ENCODE results near the gene ZNF443. TPM values are rescaled to one million over a fixed set of nuclear protein-coding genes. Genes with fewer than 3 reads are reported as not detected.
"Not testable (repeated sequence)": the region's sequence is repeated elsewhere in the genome, so short reads cannot be mapped to it uniquely, and the experiment has no call there.

Gene ZNF443
- total and polyA plus RNA-seq, 2 donors (not counting 3 experiments of a cell fraction or from before 2014, with no cell fraction given): 0.65 to 3.4 TPM

DNA sequence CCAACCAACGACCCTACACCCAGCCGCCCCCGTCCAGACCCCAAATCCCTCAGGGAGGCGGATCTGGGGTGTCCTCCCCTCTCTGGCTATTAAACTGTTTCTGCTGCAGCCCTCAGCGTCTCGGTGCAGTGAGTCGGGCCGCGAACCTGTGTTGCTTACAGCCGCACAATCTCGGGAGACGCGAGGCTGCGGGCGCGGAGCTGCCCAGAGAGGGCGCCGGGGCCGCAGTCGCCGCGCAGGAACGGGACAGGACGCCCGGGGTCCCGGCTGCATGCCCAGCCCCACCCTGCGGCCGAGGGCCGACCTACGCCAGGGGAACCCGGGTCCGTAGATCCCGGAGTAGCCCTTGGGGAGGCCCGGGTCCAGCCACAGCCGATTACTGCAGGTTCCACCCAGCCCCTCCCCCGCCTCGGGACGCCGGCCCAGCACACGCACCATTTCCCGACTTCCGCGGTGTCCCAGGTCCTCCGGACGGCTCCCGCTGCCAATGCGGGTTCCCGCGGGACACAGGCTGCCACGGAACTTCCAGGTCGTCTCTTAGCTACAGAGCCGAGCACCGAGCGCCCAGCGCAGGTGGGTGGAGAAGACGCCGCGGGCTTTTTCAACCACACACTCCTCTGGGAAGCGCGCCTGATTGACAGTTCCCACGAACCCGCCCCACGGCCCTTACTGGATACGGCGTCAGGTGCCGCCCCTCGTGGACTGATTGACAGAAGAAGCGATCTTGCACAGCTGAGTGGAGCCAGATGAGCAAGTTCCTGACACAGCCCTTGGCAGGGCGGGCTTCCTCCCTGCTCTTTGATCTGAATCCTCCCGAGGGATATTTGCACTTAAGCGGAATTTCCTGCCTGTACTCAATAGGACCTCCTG is 40.0 kb downstream of the ZNF443 start, which contains the start of gene ZNF799:
Gene ZNF799, minus strand, starts transcription at position 639 of the 870 bp plus-strand sequence. Its CDS starts 201 bp downstream, at position 438.
- peaks cover 7% of the 10 kb centered on the region for H3K4me1 ChIP-seq (ENCODE audit: control insufficient read depth, extremely low read depth, insufficient read depth, low read length)
- peak within 1 kb of the TSS; percentile 86 for H3K4me2 ChIP-seq (ENCODE audit: insufficient read depth, low read length)
- no peaks in the 10 kb centered on the region for H3K9me3 ChIP-seq (replicated peaks; ENCODE audit: control insufficient read depth, insufficient read depth, low read length)
- dilution Hi-C loops (cut with MboI; ENCODE audit: extremely low pct_ligation_motif_present, low sequenced_read_pairs): no loop called here
- ChIA-PET CTCF (interaction anchor here (1.0 kb wide), 2 partner anchors 9 to 40 kb away, joined by 3 read pairs; partner anchors contain the start of gene ZNF443), POLR2A (no interaction called here)
- H3K27ac ChIP-seq (ENCODE audit: insufficient read depth, low read depth, low read length): peak within 1 kb of the TSS; percentile 49
- BruUV-seq (replicated peaks): no TSS peak
- H3K9ac ChIP-seq (replicated peaks; ENCODE audit: extremely low read depth, insufficient read depth, low read length): peak within 1 kb of the TSS; percentile 65
- DNase-seq (ENCODE audit: low read depth, low spot score) (peak; percentile 97), FAIRE-seq (peak; percentile 99)
- no peak for TF ChIP-seq POLR2A (IDR thresholded peaks at IDR 0.05; ENCODE audit: low read depth, low read length)
- TF ChIP-seq GATA2 (IDR thresholded peaks at IDR 0.05; ENCODE audit: insufficient read depth, insufficient read length, low read depth, low read length): no peak
- no peak for TF ChIP-seq JUN (IDR thresholded peaks at IDR 0.05; ENCODE audit: borderline replicate concordance, insufficient read depth, insufficient read length, low read depth)
- no peak for TF ChIP-seq FOS (IDR thresholded peaks at IDR 0.05; ENCODE audit: borderline replicate concordance, insufficient read depth, low read length)
- peak; percentile 31 for TF ChIP-seq POLR2AphosphoS5 (IDR thresholded peaks at IDR 0.05; ENCODE audit: insufficient read depth, low read depth, low read length)
- TF ChIP-seq, protein P1, sequence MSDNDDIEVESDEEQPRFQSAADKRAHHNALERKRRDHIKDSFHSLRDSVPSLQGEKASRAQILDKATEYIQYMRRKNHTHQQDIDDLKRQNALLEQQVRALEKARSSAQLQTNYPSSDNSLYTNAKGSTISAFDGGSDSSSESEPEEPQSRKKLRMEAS (IDR thresholded peaks at IDR 0.05; ENCODE audit: insufficient read depth, insufficient read length): peak; percentile 17
- no peak for TF ChIP-seq MYC (IDR thresholded peaks at IDR 0.05; ENCODE audit: low read depth, low read length)
- TF ChIP-seq, protein P2, sequence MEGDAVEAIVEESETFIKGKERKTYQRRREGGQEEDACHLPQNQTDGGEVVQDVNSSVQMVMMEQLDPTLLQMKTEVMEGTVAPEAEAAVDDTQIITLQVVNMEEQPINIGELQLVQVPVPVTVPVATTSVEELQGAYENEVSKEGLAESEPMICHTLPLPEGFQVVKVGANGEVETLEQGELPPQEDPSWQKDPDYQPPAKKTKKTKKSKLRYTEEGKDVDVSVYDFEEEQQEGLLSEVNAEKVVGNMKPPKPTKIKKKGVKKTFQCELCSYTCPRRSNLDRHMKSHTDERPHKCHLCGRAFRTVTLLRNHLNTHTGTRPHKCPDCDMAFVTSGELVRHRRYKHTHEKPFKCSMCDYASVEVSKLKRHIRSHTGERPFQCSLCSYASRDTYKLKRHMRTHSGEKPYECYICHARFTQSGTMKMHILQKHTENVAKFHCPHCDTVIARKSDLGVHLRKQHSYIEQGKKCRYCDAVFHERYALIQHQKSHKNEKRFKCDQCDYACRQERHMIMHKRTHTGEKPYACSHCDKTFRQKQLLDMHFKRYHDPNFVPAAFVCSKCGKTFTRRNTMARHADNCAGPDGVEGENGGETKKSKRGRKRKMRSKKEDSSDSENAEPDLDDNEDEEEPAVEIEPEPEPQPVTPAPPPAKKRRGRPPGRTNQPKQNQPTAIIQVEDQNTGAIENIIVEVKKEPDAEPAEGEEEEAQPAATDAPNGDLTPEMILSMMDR (IDR thresholded peaks at IDR 0.05; ENCODE audit: extremely low read depth in 1 of 2, insufficient read depth in 1 of 2, low read depth in 1 of 2, low read length in 2 of 2): peak in 1 of 2 donors; percentile 5
- TF ChIP-seq EZH2 (IDR thresholded peaks at IDR 0.05; ENCODE audit: borderline replicate concordance, low read depth, low read length, severe bottlenecking): no peak
- no peaks in the 10 kb centered on the region for H3K9me1 ChIP-seq (replicated peaks; ENCODE audit: control insufficient read depth, extremely low read depth, insufficient read depth, low read length)
- peak within 1 kb of the TSS; percentile 80 to 87 (median 81) for H3K4me3 ChIP-seq (replicated peaks in 1 of 3; ENCODE audit: insufficient read depth in 1 of 3, low read depth in 1 of 3, low read length in 3 of 3)
- H4K20me1 ChIP-seq (replicated peaks; ENCODE audit: control insufficient read depth, extremely low read depth, insufficient read depth, low read length): no peaks in the 10 kb centered on the region
- H2AFZ ChIP-seq (ENCODE audit: low read depth, low read length): peak within 1 kb of the TSS; percentile 96
- no peaks in the 10 kb centered on the region for H3K27me3 ChIP-seq (ENCODE audit: control insufficient read depth in 2 of 2, insufficient read depth in 2 of 2, low read length in 2 of 2)
- H3K36me3 ChIP-seq (ENCODE audit: control insufficient read depth in 2 of 2, extremely low read depth in 1 of 2, insufficient read depth in 2 of 2, low read length in 2 of 2): no peaks in the 10 kb centered on the region
- no peaks in the 10 kb centered on the region for H3K79me2 ChIP-seq (ENCODE audit: control insufficient read depth, insufficient read depth, low read length)
- intact Hi-C loops (cut with micrococcal nuclease): loop anchor here (1.0 to 2.0 kb wide), 3 partner anchors 36 to 83 kb away; partner anchors contain the start of genes ZNF442, ZNF443 and ZNF709

DNA sequence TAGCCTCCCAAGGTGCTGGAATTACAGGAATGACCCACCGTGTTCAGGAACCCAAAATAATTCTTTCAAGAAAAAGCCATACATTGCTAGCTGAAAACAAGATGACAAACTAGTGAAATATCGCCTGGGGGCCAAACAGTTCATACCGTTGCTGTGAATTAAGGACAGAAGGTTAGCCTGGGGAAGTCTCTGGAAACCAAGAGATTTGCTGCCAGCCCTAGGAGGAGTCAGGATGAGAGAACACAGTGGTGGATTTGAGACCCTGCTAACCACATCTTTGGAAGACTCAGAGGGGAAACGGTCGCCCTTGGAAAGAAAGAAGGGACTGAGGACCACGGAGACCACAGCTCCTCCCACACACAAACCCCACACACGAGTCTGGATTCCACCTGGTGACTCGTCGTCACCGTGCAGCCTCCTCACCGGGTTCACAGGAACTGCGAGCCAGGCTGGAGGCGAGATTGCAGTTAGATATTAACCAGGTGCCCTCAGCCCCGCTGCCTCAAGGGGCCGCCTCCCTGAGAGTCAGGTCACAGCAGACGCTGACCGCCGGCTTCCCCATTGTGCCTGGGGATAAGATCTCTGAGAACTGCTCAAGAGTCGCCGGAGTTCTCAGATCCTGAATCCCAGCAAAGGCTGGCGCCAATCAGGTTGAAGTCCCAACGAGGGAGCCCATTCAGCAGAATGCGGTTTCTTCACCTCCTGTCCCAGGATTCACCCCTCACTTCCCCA is 40.8 kb downstream of the ZNF443 start:
- FAIRE-seq; POLR2A ChIA-PET; H3K4me1 ChIP-seq (ENCODE audit: control insufficient read depth, extremely low read depth, insufficient read depth, low read length); CTCF ChIA-PET; H3K27ac ChIP-seq (ENCODE audit: insufficient read depth, low read depth, low read length); H3K36me3 ChIP-seq (ENCODE audit: control insufficient read depth in 2 of 2, extremely low read depth in 1 of 2, insufficient read depth in 2 of 2, low read length in 2 of 2); dilution Hi-C loops (cut with MboI; ENCODE audit: extremely low pct_ligation_motif_present, low sequenced_read_pairs); H3K79me2 ChIP-seq (ENCODE audit: control insufficient read depth, insufficient read depth, low read length); H4K20me1 ChIP-seq (replicated peaks; ENCODE audit: control insufficient read depth, extremely low read depth, insufficient read depth, low read length); H3K9me1 ChIP-seq (replicated peaks; ENCODE audit: control insufficient read depth, extremely low read depth, insufficient read depth, low read length); H3K9me3 ChIP-seq (replicated peaks; ENCODE audit: control insufficient read depth, insufficient read depth, low read length); H3K27me3 ChIP-seq (ENCODE audit: control insufficient read depth in 2 of 2, insufficient read depth in 2 of 2, low read length in 2 of 2): not testable (repeated sequence)
- TSS peak; percentile 10 for BruUV-seq (replicated peaks)
- Histone ChIP-seq H2AFZ (ENCODE audit: low read depth, low read length) (peak overlapping the region; percentile 96), H3K9ac (replicated peaks; ENCODE audit: extremely low read depth, insufficient read depth, low read length) (peak overlapping the region; percentile 65), H3K4me2 (ENCODE audit: insufficient read depth, low read length) (peak overlapping the region; percentile 86), H3K4me3 (replicated peaks in 1 of 3; ENCODE audit: insufficient read depth in 1 of 3, low read depth in 1 of 3, low read length in 3 of 3) (peak overlapping the region; percentile 80 to 87 (median 81))
- intact Hi-C loops (cut with micrococcal nuclease): loop anchor here (2.0 kb wide), 1 partner anchor 35 kb away; the partner anchor contains the start of gene ZNF442
- DNase-seq (ENCODE audit: low read depth, low spot score): peak; percentile 18

Measured in endothelial cell of umbilical vein (primary cell).